Spleen (tissue), 11 donors: ENCODE measurements around the gene AGK. TPM values are rescaled to one million over a fixed set of nuclear protein-coding genes. Genes with fewer than 3 reads are reported as not detected.
"Not testable (repeated sequence)": the region's sequence is repeated elsewhere in the genome, so short reads cannot be mapped to it uniquely, and the experiment has no call there.

Source experiments
- DNase-seq: peaks from one replicate; pipeline ENCODE4 v3.0.0-alpha.2; 2020
- H3K27ac ChIP-seq, 8 donors: fragments of 200-600 bp; sonication (generic) in 7 of 8; 1 replicate in 4 of 8; 2 replicates in 4 of 8; pipeline versions ENCODE4 v1.5.0 to v1.8.0; 2016 to 2021; ENCODE audit warnings: inconsistent platforms in 4 of 8, mild to moderate bottlenecking in 4 of 8, moderate library complexity in 1 of 8
- H3K27me3 ChIP-seq, 7 donors: fragments of 200-600 bp; sonication (generic) in 6 of 7; replicated peaks in 1 of 7; 1 replicate in 4 of 7; 2 replicates in 3 of 7; pipeline versions ENCODE4 v1.5.0 to v1.8.0; 2016 to 2021; ENCODE audit warnings: inconsistent platforms in 3 of 7, mild to moderate bottlenecking in 1 of 7
- H3K36me3 ChIP-seq, 6 donors: fragments of 200-600 bp; sonication (generic) in 5 of 6; 1 replicate in 4 of 6; 2 replicates in 2 of 6; pipeline versions ENCODE4 v1.5.0 to v1.8.0; 2016 to 2021; ENCODE audit warnings: inconsistent platforms in 2 of 6
- H3K4me1 ChIP-seq, 6 donors: fragments of 200-600 bp; sonication (generic) in 5 of 6; 1 replicate in 3 of 6; 2 replicates in 3 of 6; pipeline versions ENCODE4 v1.5.0 to v1.8.0; 2016 to 2021; ENCODE audit warnings: inconsistent platforms in 3 of 6
- H3K4me3 ChIP-seq, 8 donors: fragments of 200-600 bp; sonication (generic) in 7 of 8; 1 replicate in 4 of 8; 2 replicates in 4 of 8; pipeline versions ENCODE4 v1.5.0 to v1.8.0; 2016 to 2021; ENCODE audit warnings: inconsistent platforms in 4 of 8, mild to moderate bottlenecking in 4 of 8, moderate library complexity in 2 of 8
- H3K9me3 ChIP-seq, 8 donors: fragments of 200-600 bp; sonication (generic) in 7 of 8; 1 replicate in 4 of 8; 2 replicates in 4 of 8; pipeline versions ENCODE4 v1.5.0 to v1.8.0; 2016 to 2021; ENCODE audit warnings: inconsistent platforms in 4 of 8
- CTCF ChIP-seq, 11 experiments: fragments of 200-600 bp in 7 of 11; fragments of 450-650 bp in 4 of 11; sonication (generic) in 4 of 11; IDR thresholded peaks in 8 of 11; conservative IDR thresholded peaks in 3 of 11; 1 replicate in 7 of 11; 2 replicates in 4 of 11; pipeline versions ENCODE4 v1.4.0 to v1.8.0; 2016 to 2021; ENCODE audit warnings: antibody characterized with exemption in 11 of 11, inconsistent platforms in 4 of 11, mild to moderate bottlenecking in 1 of 11
- POLR2A ChIP-seq, 3 donors: fragments of 450-650 bp; IDR thresholded peaks; one replicate each; pipeline ENCODE4 v1.5.1; 2017; ENCODE audit warnings: antibody characterized with exemption in 3 of 3, mild to moderate bottlenecking in 1 of 3
- POLR2AphosphoS5 ChIP-seq, 3 donors: sonication (generic); formaldehyde crosslinking; IDR thresholded peaks; one replicate each; pipeline ENCODE4 v1.5.1; 2017; ENCODE audit warnings: antibody characterized with exemption in 3 of 3
- WGBS, 5 donors: extraction: QIAGEN DNeasy Blood & Tissue Kit in 3 of 5; methylation state at CpG; one replicate each; pipeline versions ENCODE4 v1.1.5 to v1.1.7; 2013 to 2018; 5-methylcytosine and 5-hydroxymethylcytosine counted together
- intact Hi-C: fragments of 100-400 bp; cut with DNase I; formaldehyde crosslinking; loops from one replicate; pipeline ENCODE4 v1.15.0; 2023; ENCODE audit warnings: low total_unique reads
- polyA plus RNA-seq, 3 donors: library from polyadenylated mRNA; stranded (reverse); fragments of 200-250 nt; gene quantifications; one replicate each; pipeline ENCODE4 v1.2.1, GENCODE V29; 2013
- total RNA-seq, 7 donors: library from RNA; depleted of rRNA in 3 of 7; stranded (reverse); fragments of >200 nt in 3 of 7; fragmentation: NEBNext Ultra II Directional in 4 of 7; extraction: Animal tissue kit (Norgen Biotek cat#: 25700) in 4 of 7; gene quantifications; one replicate each; pipeline versions ENCODE4 v1.1.0 to v1.2.1, GENCODE V29; 2016 to 2021
- donor health status: healthy with polysubstance abuse.
- donor health status: DM: no; HTN: no; CAD: no; lungs with moderate emphysema.
- donor health status: DM: no; HTN: no; CAD: no.
- donor health status: Bipolar disorder and iron deficiency.
- donor health status: healthy.
- donor health status: DM: no; HTN: no; CAD: no.
- donor health status: DM: yes; HTN: yes; CAD: no.

Gene AGK
- total and polyA plus RNA-seq, 10 donors: 11.0 to 35.5 (median 24.0) TPM

- DNase-seq: no peak
- H3K9me3 ChIP-seq: peaks cover 4 to 58% (median 50%) of the 10 kb centered on the region in 8 donors
- H3K4me1 ChIP-seq: no peaks in the 10 kb centered on the region
- TF ChIP-seq POLR2A (IDR thresholded peaks at IDR 0.05): no peak
- TF ChIP-seq CTCF (IDR thresholded peaks at IDR 0.05 in 8 of 11, conservative IDR thresholded peaks at IDR 0.05 in 3 of 11): no peak
- no peak for TF ChIP-seq POLR2AphosphoS5 (IDR thresholded peaks at IDR 0.05)
- no peak overlapping the region for H3K27ac ChIP-seq
- H3K36me3 ChIP-seq: peaks cover 0 to 75% (median 10%) of the 10 kb centered on the region in 6 donors
- no peak overlapping the region for H3K4me3 ChIP-seq
- H3K27me3 ChIP-seq: no peaks in the 10 kb centered on the region
- intact Hi-C loops: no loop called here
- WGBS, 5 donors: 91 to 98% (median 93%) methylated on average over 2 of the region's 2 CpGs
Observed at GRCh38 chr7:141575654-141576448, 24.6 kb downstream of the AGK start.

GRCh38 chr7:141577043-141577839 is 26.0 kb downstream of the AGK start:
- 95 to 98% (median 97%) methylated on average over 6 of the region's 6 CpGs for WGBS, 5 donors
- intact Hi-C loops: no loop called here
- no peak for DNase-seq
- Histone ChIP-seq H3K27me3 (no peaks in the 10 kb centered on the region), H3K27ac (no peak overlapping the region), H3K4me1 (no peaks in the 10 kb centered on the region), H3K4me3 (no peak overlapping the region), H3K36me3 (peaks cover 0 to 64% (median 5%) of the 10 kb centered on the region in 6 donors), H3K9me3 (peaks cover 4 to 60% (median 50%) of the 10 kb centered on the region in 8 donors)
- TF ChIP-seq POLR2AphosphoS5 (IDR thresholded peaks at IDR 0.05) (no peak), POLR2A (IDR thresholded peaks at IDR 0.05) (no peak), CTCF (IDR thresholded peaks at IDR 0.05 in 8 of 11, conservative IDR thresholded peaks at IDR 0.05 in 3 of 11) (no peak)

- intact Hi-C loops, H3K4me1 ChIP-seq, H3K27ac ChIP-seq, DNase-seq, H3K27me3 ChIP-seq, H3K4me3 ChIP-seq: not testable (repeated sequence)
- 94 to 98% (median 95%) methylated on average over 5 of the region's 5 CpGs for WGBS, 5 donors
- H3K9me3 ChIP-seq: peaks cover 4 to 55% (median 45%) of the 10 kb centered on the region in 8 donors
- H3K36me3 ChIP-seq: peaks cover 0 to 41% (median 5%) of the 10 kb centered on the region in 6 donors
Observed at GRCh38 chr7:141579953-141580352, 28.7 kb downstream of the AGK start.

GRCh38 chr7:141582063-141582462 is 30.9 kb downstream of the AGK start:
- peaks cover 4 to 34% (median 25%) of the 10 kb centered on the region in 8 donors for H3K9me3 ChIP-seq
- DNase-seq, intact Hi-C loops, H3K4me1 ChIP-seq, H3K27me3 ChIP-seq, H3K4me3 ChIP-seq, H3K27ac ChIP-seq: not testable (repeated sequence)
- peaks cover 0 to 29% (median 5%) of the 10 kb centered on the region in 6 donors for H3K36me3 ChIP-seq
- 93 to 97% (median 95%) methylated on average over 7 of the region's 7 CpGs for WGBS, 5 donors

- Histone ChIP-seq H3K9me3 (peaks cover under 1 to 14% (median 8%) of the 10 kb centered on the region in 8 donors), H3K27me3 (no peaks in the 10 kb centered on the region), H3K27ac (no peak overlapping the region), H3K4me3 (no peak overlapping the region), H3K36me3 (peaks cover 0 to 25% (median 0%) of the 10 kb centered on the region in 6 donors), H3K4me1 (no peaks in the 10 kb centered on the region)
- 85 to 93% (median 87%) methylated on average over 3 of the region's 3 CpGs for WGBS, 5 donors
- intact Hi-C loops: no loop called here
- DNase-seq: no peak
- no peak for TF ChIP-seq POLR2AphosphoS5 (IDR thresholded peaks at IDR 0.05)
- no peak for TF ChIP-seq POLR2A (IDR thresholded peaks at IDR 0.05)
- TF ChIP-seq CTCF (IDR thresholded peaks at IDR 0.05 in 8 of 11, conservative IDR thresholded peaks at IDR 0.05 in 3 of 11): no peak
Observed at GRCh38 chr7:141584935-141585334, 33.7 kb downstream of the AGK start.
